GM12872 (cell line): ENCODE measurements around the gene FBXO24.

Experiments
- CTCF ChIP-seq: IDR thresholded peaks from 3 replicates; pipeline ENCODE4 v1.5.1; 2011; ENCODE audit warnings: low read depth, mild to moderate bottlenecking, low read length, moderate library complexity; ENCODE audit not compliant: insufficient read depth

FBXO24 gene

GRCh38 chr7:100649826-100650565 is 63.9 kb downstream of the FBXO24 start:
- TF ChIP-seq CTCF: no peak
